H1 (cell line): Measurements from ENCODE around the gene SEMA4D. TPM values are rescaled to one million over a fixed set of nuclear protein-coding genes. Genes with fewer than 3 reads are reported as not detected.

Experiments
- CTCF ChIA-PET: fragments of 300-600 bp; sonication (Branson Sonifier 250); formaldehyde crosslinking; loops from one replicate; lab custom pipeline; 2021; ENCODE audit not compliant: partially characterized antibody; lab: Charles Lee
- POLR2A ChIA-PET: fragments of 300-600 bp; sonication (Branson Sonifier 250); formaldehyde crosslinking; loops from one replicate; lab custom pipeline; 2021; ENCODE audit warnings: inconsistent platforms; ENCODE audit not compliant: partially characterized antibody; lab: Charles Lee
- DNase-seq, 2 experiments: peaks; one replicate each; pipeline versions ENCODE4 v3.0.0 to v3.0.0-alpha.2; 2010 to 2022; ENCODE audit warnings: low spot score in 2 of 2, low read depth in 1 of 2, mixed read lengths in 1 of 2
- FAIRE-seq: peaks from 2 replicates; lab custom pipeline; 2011; peaks lifted over from hg19 to GRCh38; lab: Jason Lieb, UNC
- H2AFZ ChIP-seq: 2 replicates; pipeline ENCODE4 v1.8.1; 2012; ENCODE audit warnings: low read length, inconsistent platforms
- H2AK5ac ChIP-seq: 2 replicates; pipeline ENCODE4 v1.6.1; 2013; ENCODE audit warnings: low read depth, low read length
- H2BK120ac ChIP-seq: replicated peaks from 2 replicates; pipeline ENCODE3; 2013; ENCODE audit warnings: low read depth, low read length, inconsistent platforms
- H2BK12ac ChIP-seq: 2 replicates; pipeline ENCODE4 v1.6.1; 2013; ENCODE audit warnings: low read depth, low read length
- H2BK15ac ChIP-seq: 2 replicates; pipeline ENCODE4 v1.6.1; 2013; ENCODE audit warnings: low read length
- H2BK20ac ChIP-seq: 2 replicates; pipeline ENCODE4 v1.6.1; 2013; ENCODE audit warnings: low read length
- H2BK5ac ChIP-seq: 2 replicates; pipeline ENCODE4 v1.6.1; 2013; ENCODE audit warnings: low read depth, low read length
- H3K14ac ChIP-seq: 2 replicates; pipeline ENCODE4 v1.6.1; 2013; ENCODE audit warnings: inconsistent platforms; ENCODE audit not compliant: insufficient read length
- H3K18ac ChIP-seq: 2 replicates; pipeline ENCODE4 v1.6.1; 2013; ENCODE audit warnings: low read length; ENCODE audit errors: extremely low read depth
- H3K23ac ChIP-seq: 2 replicates; pipeline ENCODE4 v1.6.1; 2013; ENCODE audit warnings: inconsistent platforms; ENCODE audit not compliant: insufficient read length
- H3K23me2 ChIP-seq: 2 replicates; pipeline ENCODE4 v1.6.1; 2013; ENCODE audit warnings: low read depth, low read length
- H3K27ac ChIP-seq: 2 replicates; pipeline ENCODE4 v1.6.1; 2011; ENCODE audit warnings: low read depth, low read length, inconsistent platforms
- H3K27me3 ChIP-seq, 4 experiments: replicated peaks in 1 of 4; 1 replicate in 1 of 4; 2 replicates in 3 of 4; pipeline versions ENCODE4 v1.6.1 to v1.8.1; 2011 to 2013; ENCODE audit warnings: low read length in 3 of 4, mild to moderate bottlenecking in 3 of 4, inconsistent platforms in 2 of 4, mixed read lengths in 2 of 4, moderate library complexity in 1 of 4; ENCODE audit not compliant: control insufficient read depth in 3 of 4, insufficient read depth in 3 of 4; ENCODE audit errors: extremely low read depth in 1 of 4
- H3K36me3 ChIP-seq, 4 experiments: 2 replicates each; pipeline versions ENCODE4 v1.6.1 to v1.8.1; 2011 to 2013; ENCODE audit warnings: mild to moderate bottlenecking in 4 of 4, low read length in 3 of 4, moderate library complexity in 2 of 4, control low read depth in 1 of 4, inconsistent platforms in 1 of 4; ENCODE audit not compliant: insufficient read depth in 4 of 4, control insufficient read depth in 2 of 4
- H3K4ac ChIP-seq: replicated peaks from 2 replicates; pipeline ENCODE3; 2013; ENCODE audit warnings: low read length, low read depth, mixed read lengths, inconsistent platforms; ENCODE audit not compliant: insufficient read length
- H3K4me1 ChIP-seq, 4 experiments: replicated peaks in 1 of 4; 1 replicate in 1 of 4; 2 replicates in 3 of 4; pipeline versions ENCODE4 v1.6.1 to v1.8.1; 2011 to 2013; ENCODE audit warnings: low read length in 3 of 4, inconsistent platforms in 2 of 4, mixed read lengths in 1 of 4; ENCODE audit not compliant: insufficient read depth in 4 of 4, control insufficient read depth in 3 of 4
- H3K4me2 ChIP-seq, 2 experiments: 2 replicates each; pipeline versions ENCODE4 v1.6.1 to v1.8.1; 2011 to 2013; ENCODE audit warnings: low read depth in 2 of 2, low read length in 2 of 2, control low read depth in 1 of 2, inconsistent platforms in 1 of 2, mild to moderate bottlenecking in 1 of 2; ENCODE audit not compliant: insufficient read depth in 1 of 2
- H3K4me3 ChIP-seq, 4 experiments: fragments of 200-600, 300-600 bp in 1 of 4; sonication (generic), shearing (Covaris generic), sonication (Bioruptor Twin) in 1 of 4; 2 replicates each; pipeline versions ENCODE4 v1.5.1 to v1.8.1; 2011 to 2016; ENCODE audit warnings: low read length in 4 of 4, low read depth in 3 of 4, control low read depth in 2 of 4, inconsistent platforms in 2 of 4, mild to moderate bottlenecking in 2 of 4, mixed read lengths in 1 of 4, moderate library complexity in 1 of 4; ENCODE audit not compliant: insufficient read depth in 2 of 4; ENCODE audit errors: extremely low read depth in 1 of 4
- H3K56ac ChIP-seq: replicated peaks from 2 replicates; pipeline ENCODE3; 2013; ENCODE audit warnings: low read depth, mild to moderate bottlenecking, mixed read lengths, low read length, inconsistent platforms; ENCODE audit not compliant: insufficient read length
- H3K79me1 ChIP-seq: 2 replicates; pipeline ENCODE4 v1.6.1; 2013; ENCODE audit warnings: low read depth, low read length, control low read depth
- H3K79me2 ChIP-seq, 2 experiments: 2 replicates each; pipeline versions ENCODE4 v1.6.1 to v1.8.1; 2012 to 2013; ENCODE audit warnings: low read length in 2 of 2, mild to moderate bottlenecking in 2 of 2, inconsistent platforms in 1 of 2; ENCODE audit not compliant: insufficient read depth in 2 of 2, control insufficient read depth in 1 of 2
- H3K9ac ChIP-seq, 4 experiments: replicated peaks in 1 of 4; 1 replicate in 1 of 4; 2 replicates in 3 of 4; pipeline versions ENCODE4 v1.6.1 to v1.8.1; 2011 to 2013; ENCODE audit warnings: low read depth in 3 of 4, low read length in 3 of 4, control low read depth in 2 of 4, mild to moderate bottlenecking in 2 of 4, moderate library complexity in 2 of 4, inconsistent platforms in 1 of 4; ENCODE audit errors: extremely low read depth in 1 of 4
- H3K9me3 ChIP-seq, 2 experiments: 2 replicates each; pipeline versions ENCODE4 v1.6.1 to v1.8.1; 2012 to 2013; ENCODE audit warnings: mild to moderate bottlenecking in 2 of 2, moderate library complexity in 2 of 2, control low read depth in 1 of 2, inconsistent platforms in 1 of 2, low read depth in 1 of 2, low read length in 1 of 2, mixed read lengths in 1 of 2; ENCODE audit not compliant: insufficient read depth in 2 of 2
- H4K20me1 ChIP-seq, 2 experiments: replicated peaks in 1 of 2; 2 replicates each; pipeline versions ENCODE3 to v1.8.1; 2011 to 2013; ENCODE audit warnings: inconsistent platforms in 2 of 2, low read length in 2 of 2, mild to moderate bottlenecking in 1 of 2; ENCODE audit not compliant: insufficient read depth in 2 of 2, control insufficient read depth in 1 of 2
- H4K5ac ChIP-seq: 2 replicates; pipeline ENCODE4 v1.6.1; 2013; ENCODE audit warnings: low read length, low read depth, mixed read lengths, inconsistent platforms; ENCODE audit not compliant: insufficient read length
- H4K8ac ChIP-seq: 2 replicates; pipeline ENCODE4 v1.8.0; 2013; ENCODE audit warnings: mild to moderate bottlenecking, moderate library complexity, low read length, inconsistent platforms; ENCODE audit not compliant: insufficient read depth; ENCODE audit errors: extremely low read depth
- H4K91ac ChIP-seq: replicated peaks from 2 replicates; pipeline ENCODE3; 2013; ENCODE audit warnings: low read length, mixed read lengths, inconsistent platforms; ENCODE audit not compliant: insufficient read length
- BCL11A ChIP-seq, 2 experiments: IDR thresholded peaks; one replicate each; pipeline ENCODE4 v1.6.1; 2011; ENCODE audit warnings: low read depth in 2 of 2, low read length in 2 of 2, mild to moderate bottlenecking in 2 of 2
- POLR2AphosphoS5 ChIP-seq: IDR thresholded peaks from 2 replicates; pipeline ENCODE4 v1.6.1; 2011; ENCODE audit warnings: low read depth, low read length
- RFX5 ChIP-seq: IDR thresholded peaks from 2 replicates; pipeline ENCODE4 v1.6.1; 2011; ENCODE audit warnings: low read depth, low read length, improper control_type of control experiment, borderline replicate concordance
- TEAD4 ChIP-seq: IDR thresholded peaks from 2 replicates; pipeline ENCODE4 v1.6.1; 2012; ENCODE audit warnings: low read depth, low read length, inconsistent platforms, mixed read lengths
- USF2 ChIP-seq: IDR thresholded peaks from 2 replicates; pipeline ENCODE4 v1.6.1; 2011; ENCODE audit warnings: low read length, improper control_type of control experiment
- WGBS, 2 experiments: shearing (Covaris generic) in 1 of 2; methylation state at CpG; one replicate each; pipeline versions ENCODE4 v1.1.6 to v1.1.7; 2013 to 2015; ENCODE audit warnings: low lambda C conversion rate in 2 of 2, mixed read lengths in 2 of 2, inconsistent platforms in 1 of 2, low coverage in 1 of 2, missing lambda C conversion rate in 1 of 2; ENCODE audit not compliant: insufficient replicate concordance in 2 of 2, insufficient coverage in 1 of 2, insufficient read length in 1 of 2; ENCODE audit errors: extremely low coverage in 1 of 2, missing lambda C conversion rate in 1 of 2; 5-methylcytosine and 5-hydroxymethylcytosine counted together
- polyA plus RNA-seq, 7 experiments: library from polyadenylated mRNA; depleted of rRNA in 3 of 7; stranded (reverse) in 5 of 7; unstranded in 2 of 7; fragments of >200 nt in 5 of 7; fragments of 200-250 nt in 2 of 7; gene quantifications; 1 replicate in 5 of 7; 2 replicates in 1 of 7; 4 replicates in 1 of 7; pipeline versions ENCODE4 v1.2.1 to v1.2.3, GENCODE V29; 2011 to 2013; ENCODE audit warnings: missing spikeins in 2 of 7, mixed read lengths in 2 of 7
- total RNA-seq: library from RNA; stranded (reverse); fragmentation: NEBNext Ultra II Directional; extraction: Animal tissue kit (Norgen Biotek cat#: 25700); gene quantifications from 2 replicates; pipeline ENCODE4 v1.2.1, GENCODE V29; 2021
- TF ChIP-seq, protein P1 (sequence below): IDR thresholded peaks from 2 replicates; pipeline ENCODE4 v1.6.1; 2012; ENCODE audit warnings: inconsistent platforms

SEMA4D gene
- total and polyA plus RNA-seq, 2 of the 8 experiments (the other 6 are each of a cell fraction or from before 2014, with no cell fraction given), result 21.0 to 70.4 TPM

DNA sequence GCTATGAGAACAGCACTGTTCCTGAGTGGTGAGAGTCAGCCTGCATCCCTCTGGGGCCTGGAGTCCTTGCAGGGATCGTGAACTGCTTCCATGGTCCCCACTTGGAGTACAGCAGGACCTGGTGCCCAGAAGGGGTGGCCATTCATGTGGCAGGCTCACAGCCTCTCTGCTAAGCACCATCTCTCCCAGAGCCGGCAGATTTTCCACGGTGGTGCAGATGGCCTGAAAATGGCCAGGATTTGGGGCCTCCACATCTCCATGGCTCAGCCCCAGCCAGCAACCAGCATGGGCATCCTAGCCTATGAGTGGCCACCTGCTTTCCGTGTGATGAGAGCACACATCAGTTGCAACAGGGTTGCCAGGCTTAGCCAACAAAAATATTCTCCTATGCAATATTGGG, 33.9 kb upstream of the SEMA4D start:
- no peaks in the 10 kb centered on the region for H3K79me2 ChIP-seq
- H4K8ac ChIP-seq, result no peak overlapping the region
- H3K4ac ChIP-seq, result no peak overlapping the region
- 0 out of 4 replicates have a peak, but pooled peaks cover 0 to 6% of the 10 kb centered on the region in 2 experiments for H3K9me3 ChIP-seq
- no peak overlapping the region for H3K4me2 ChIP-seq
- no peak overlapping the region for H3K9ac ChIP-seq
- H4K20me1 ChIP-seq, result peaks cover 0 to 6% of the 10 kb centered on the region in 2 experiments
- no peak for DNase-seq
- no peak overlapping the region for H3K14ac ChIP-seq
- no peak overlapping the region for H4K91ac ChIP-seq
- H2AFZ ChIP-seq, result no peak overlapping the region
- no peak overlapping the region for H2BK120ac ChIP-seq
- H3K23me2 ChIP-seq, result peaks cover 5% of the 10 kb centered on the region; the same call in 1 of the 2 replicates
- H3K23ac ChIP-seq, result no peak overlapping the region
- no peak overlapping the region for H2BK15ac ChIP-seq
- no peak for FAIRE-seq
- H3K4me3 ChIP-seq, result no peak overlapping the region
- no peak overlapping the region for H3K18ac ChIP-seq
- H3K36me3 ChIP-seq, result no peaks in the 10 kb centered on the region
- H3K56ac ChIP-seq, result no peak overlapping the region
- ChIA-PET POLR2A (no interaction called here), CTCF (interaction anchor here (0.9 to 5.8 kb wide), 3 partner anchors 17 to 72 kb away, joined by 4 to 28 read pairs (median 4); no protein-coding TSS in a partner anchor)
- H2BK12ac ChIP-seq, result no peak overlapping the region
- no peaks in the 10 kb centered on the region for H3K79me1 ChIP-seq
- H3K27me3 ChIP-seq, result no peaks in the 10 kb centered on the region; a peak in 1 of 7 replicates
- H3K4me1 ChIP-seq, result no peaks in the 10 kb centered on the region; a peak in 1 of 7 replicates
- no peak overlapping the region for H4K5ac ChIP-seq
- H2AK5ac ChIP-seq, result no peak overlapping the region
- H2BK5ac ChIP-seq, result no peak overlapping the region
- whole genome bisulfite sequencing, 2 experiments, result 96% methylated on average over 4 of the region's 4 CpGs; no CpG with 5 or more reads in 1 of the 2 experiments
- H3K27ac ChIP-seq, result no peak overlapping the region
- no peak overlapping the region for H2BK20ac ChIP-seq
- TF ChIP-seq POLR2AphosphoS5 (no peak), RFX5 (no peak), USF2 (no peak), TEAD4 (no peak), BCL11A (IDR thresholded peaks at IDR 0.05; ENCODE audit: low read depth in 2 of 2, low read length in 2 of 2) (no peak)
- TF ChIP-seq, protein P1, sequence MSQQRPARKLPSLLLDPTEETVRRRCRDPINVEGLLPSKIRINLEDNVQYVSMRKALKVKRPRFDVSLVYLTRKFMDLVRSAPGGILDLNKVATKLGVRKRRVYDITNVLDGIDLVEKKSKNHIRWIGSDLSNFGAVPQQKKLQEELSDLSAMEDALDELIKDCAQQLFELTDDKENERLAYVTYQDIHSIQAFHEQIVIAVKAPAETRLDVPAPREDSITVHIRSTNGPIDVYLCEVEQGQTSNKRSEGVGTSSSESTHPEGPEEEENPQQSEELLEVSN, result no peak
